GM12892 (cell line): Measurements from ENCODE around the gene ENO4.

Experiments
- DNase-seq: peaks from one replicate; pipeline ENCODE4 v3.0.0; 2011; ENCODE audit not compliant: insufficient read length
- FAIRE-seq: peaks from 2 replicates; lab custom pipeline; 2011; peaks lifted over from hg19 to GRCh38; lab: Jason Lieb, UNC
- POLR2A ChIP-seq: IDR thresholded peaks from 2 replicates; pipeline ENCODE4 v1.6.1; 2011; ENCODE audit warnings: low read depth, low read length, control low read depth
- POLR2AphosphoS5 ChIP-seq: IDR thresholded peaks from 2 replicates; pipeline ENCODE4 v1.6.1; 2011; ENCODE audit warnings: low read depth, low read length, control low read depth
- TAF1 ChIP-seq: IDR thresholded peaks from 2 replicates; pipeline ENCODE4 v1.6.1; 2011; ENCODE audit warnings: low read depth, mild to moderate bottlenecking, control low read depth, low read length, borderline replicate concordance

ENO4 gene

DNA sequence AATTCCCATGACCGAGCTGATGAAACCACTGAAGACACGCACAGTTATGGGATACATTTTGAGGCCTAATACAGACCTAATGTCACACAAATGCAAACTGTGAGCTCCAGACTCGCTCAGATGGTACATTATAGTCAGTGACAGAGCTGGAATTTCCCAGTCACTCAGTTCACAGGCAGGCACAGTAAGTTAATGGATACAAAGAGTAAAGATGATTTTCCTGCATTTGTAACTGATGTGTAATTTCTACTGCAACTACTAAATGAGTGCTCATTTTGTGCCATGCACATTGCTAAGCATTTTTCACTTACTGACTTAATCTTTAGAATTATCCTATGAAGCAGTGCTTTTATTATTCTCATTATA lies 56.5 kb downstream of the ENO4 start:
- no peak for FAIRE-seq
- no peak for TF ChIP-seq POLR2A
- TF ChIP-seq POLR2AphosphoS5 = no peak
- TF ChIP-seq TAF1 = no peak
- DNase-seq = no peak

DNA sequence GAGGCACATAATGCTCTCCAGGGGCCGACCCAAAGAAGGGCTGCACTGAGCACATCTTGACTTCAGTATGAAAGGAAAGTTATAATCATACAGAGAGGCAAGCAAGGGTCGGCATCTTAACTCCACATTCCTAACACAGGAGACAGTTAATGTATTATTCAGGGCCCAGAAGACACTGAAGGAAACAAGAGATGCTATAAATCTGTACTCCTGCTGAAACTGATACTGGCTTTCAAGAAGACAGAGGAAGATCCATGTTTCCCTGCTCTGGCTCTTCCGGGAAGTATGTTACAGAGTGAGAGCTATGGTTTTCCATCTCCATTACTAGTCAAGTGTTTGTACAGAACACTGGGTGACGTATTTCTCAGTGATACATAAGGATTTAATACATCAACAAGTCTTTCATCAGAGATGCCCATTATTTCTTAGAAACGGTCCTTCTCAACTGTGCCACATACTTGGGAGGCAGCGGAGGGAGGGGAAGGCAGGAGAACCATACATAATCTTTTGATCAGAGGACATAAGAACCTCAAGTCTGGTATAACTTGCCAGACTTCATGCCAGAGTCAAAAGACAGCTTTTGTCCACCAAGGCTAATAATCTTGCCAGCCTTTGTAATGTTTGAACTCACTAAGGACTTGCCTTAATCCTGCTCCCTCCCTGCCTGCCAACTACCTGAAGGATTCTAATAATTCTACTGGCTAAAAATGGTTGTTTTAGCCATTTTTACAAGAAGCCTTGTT lies 58.1 kb downstream of the ENO4 start:
- FAIRE-seq = no peak
- no peak for DNase-seq
- no peak for TF ChIP-seq TAF1
- TF ChIP-seq POLR2AphosphoS5 = no peak

DNA sequence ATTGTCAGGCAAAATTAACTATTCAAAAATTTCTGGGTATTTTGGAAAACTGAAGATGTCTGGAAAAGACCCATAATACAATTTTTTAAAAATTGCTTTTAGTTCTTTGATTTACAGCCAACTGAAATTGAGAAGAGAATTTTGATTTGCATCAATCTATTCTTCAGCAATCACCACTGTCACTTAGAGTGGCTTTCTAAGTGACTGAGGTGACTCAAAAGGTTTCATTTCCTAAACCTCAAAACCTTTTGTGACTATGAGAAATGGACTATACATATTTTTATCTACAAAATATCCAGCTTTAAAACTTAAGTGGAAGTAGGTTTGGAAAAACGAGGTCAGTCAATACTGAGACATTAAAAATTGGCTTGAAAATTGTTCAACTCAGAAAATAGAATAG lies 60.0 kb downstream of the ENO4 start:
- DNase-seq = no peak
- TF ChIP-seq TAF1 (no peak), POLR2AphosphoS5 (no peak), POLR2A (no peak)
- no peak for FAIRE-seq

DNA sequence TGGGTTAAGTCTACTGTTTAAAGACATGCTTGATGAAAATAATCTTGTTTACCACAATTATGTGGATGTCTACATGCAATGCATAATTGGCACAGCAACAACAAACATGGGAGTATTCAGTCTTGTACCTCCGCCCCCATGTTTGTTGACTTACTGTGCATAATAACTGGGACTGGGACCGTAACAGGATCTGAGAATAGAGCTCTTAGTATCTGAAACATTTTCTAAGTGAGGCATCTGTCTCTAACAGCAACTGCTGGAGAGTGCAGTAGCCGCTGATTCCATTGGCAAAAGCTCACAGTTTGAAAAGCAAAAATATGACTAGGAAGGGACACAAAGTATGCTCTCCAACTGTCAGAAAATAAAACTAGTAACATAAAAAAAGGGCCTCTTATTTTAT lies 61.6 kb downstream of the ENO4 start:
- TF ChIP-seq POLR2A (no peak), POLR2AphosphoS5 (no peak), TAF1 (no peak)
- no peak for FAIRE-seq
- no peak for DNase-seq

DNA sequence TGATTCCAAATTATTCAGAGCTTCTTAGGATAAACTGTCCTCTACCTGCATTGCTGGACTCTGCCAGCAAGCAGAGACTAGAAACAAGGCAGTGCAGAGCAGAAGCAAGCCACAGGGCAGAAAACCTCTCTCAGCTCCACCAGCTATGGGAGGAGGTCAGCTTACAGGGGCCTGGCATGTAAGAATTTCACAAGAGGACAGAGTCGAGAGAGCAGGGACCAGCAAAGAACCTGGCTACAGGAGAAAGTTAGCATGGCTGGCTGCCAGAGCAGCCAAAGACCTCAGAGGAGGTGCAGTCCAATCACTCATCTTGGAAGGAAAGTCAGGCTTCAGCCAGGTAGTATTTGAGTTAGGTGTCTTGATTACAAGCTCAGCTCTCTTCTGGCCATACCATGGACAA lies 62.9 kb downstream of the ENO4 start:
- FAIRE-seq (no peak), DNase-seq (no peak)
- no peak for TF ChIP-seq POLR2AphosphoS5
- TF ChIP-seq TAF1 = no peak
- no peak for TF ChIP-seq POLR2A

DNA sequence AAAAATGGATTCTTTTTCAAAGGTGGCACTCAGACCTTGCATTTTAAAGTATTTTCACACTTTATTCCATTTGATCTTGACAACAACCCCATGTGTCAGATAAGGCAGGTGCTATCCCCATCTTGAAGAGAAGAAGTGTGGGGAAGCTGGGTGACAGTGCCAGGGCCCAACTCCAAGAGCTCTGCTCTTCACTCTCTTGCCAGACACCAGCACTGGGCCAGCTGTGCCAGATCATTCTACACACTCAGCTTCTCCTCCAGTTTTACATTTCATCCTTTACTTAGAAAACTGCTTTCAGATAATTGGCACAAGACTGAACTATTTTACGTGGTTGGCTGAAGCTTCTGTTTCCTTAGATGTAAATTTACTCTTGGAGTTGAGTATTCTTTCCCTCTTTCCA lies 64.4 kb downstream of the ENO4 start:
- FAIRE-seq = no peak
- DNase-seq = no peak
- TF ChIP-seq POLR2A (no peak), TAF1 (no peak)

DNA sequence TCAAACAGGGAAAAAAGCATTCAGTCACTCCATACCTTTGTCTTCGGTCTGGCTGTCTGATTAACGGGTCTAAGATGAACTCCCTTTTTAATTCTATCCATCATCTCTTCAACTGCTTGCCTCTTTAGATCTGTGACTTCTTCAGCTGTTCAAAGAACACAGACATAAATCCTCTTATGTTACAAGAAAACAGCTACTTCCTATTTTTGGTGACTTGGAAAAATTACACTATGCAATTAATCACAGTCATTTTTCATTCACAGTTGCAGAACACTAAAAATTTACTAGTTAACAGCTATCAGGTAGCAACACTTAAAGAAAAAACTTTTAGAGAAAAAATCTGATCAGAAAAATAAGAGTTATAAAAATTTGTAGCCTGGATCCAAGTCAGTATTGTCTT lies 66.0 kb downstream of the ENO4 start:
- TF ChIP-seq TAF1 = no peak
- DNase-seq (no peak), FAIRE-seq (no peak)

DNA sequence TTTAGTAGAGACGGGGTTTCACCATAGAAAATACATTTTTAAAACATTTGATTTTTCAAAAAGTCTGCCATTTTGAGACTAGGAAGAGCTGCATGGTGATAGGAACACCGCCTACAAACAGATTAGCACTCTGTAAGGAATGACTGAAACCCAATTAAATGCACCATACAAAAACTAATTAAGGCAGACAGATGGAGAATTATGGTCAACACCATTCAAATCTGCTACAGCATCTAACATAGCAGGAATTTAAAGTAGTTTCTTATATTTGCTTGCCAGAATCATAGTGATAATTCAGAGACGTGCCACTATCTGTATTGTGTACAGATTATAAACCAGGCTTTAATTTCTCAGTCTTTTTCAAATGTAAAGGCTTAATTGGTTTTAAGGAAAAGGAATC lies 68.2 kb downstream of the ENO4 start:
- no peak for DNase-seq
- TF ChIP-seq POLR2AphosphoS5 = no peak
- no peak for TF ChIP-seq TAF1
- TF ChIP-seq POLR2A = no peak
- FAIRE-seq = no peak

DNA sequence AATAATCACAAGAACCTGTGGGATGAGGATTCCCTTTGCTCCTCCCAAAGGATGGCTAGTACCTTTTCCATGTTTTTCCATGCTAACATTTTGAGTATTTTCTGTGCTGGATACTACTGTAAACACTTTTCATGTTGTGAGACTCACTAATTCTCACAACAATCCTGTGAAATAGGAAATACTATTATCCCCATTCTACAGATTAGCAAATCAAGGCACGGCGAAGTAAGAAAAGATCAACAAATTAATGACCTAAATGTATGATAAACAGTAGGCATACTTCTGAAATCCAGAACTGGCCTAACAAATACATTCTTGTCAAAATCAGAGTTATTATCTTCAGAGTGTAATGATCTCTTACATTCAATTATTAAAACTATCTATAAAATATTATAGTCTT lies 69.3 kb downstream of the ENO4 start:
- DNase-seq (no peak), FAIRE-seq (no peak)
- TF ChIP-seq POLR2AphosphoS5 = no peak
- no peak for TF ChIP-seq POLR2A
- TF ChIP-seq TAF1 = no peak

DNA sequence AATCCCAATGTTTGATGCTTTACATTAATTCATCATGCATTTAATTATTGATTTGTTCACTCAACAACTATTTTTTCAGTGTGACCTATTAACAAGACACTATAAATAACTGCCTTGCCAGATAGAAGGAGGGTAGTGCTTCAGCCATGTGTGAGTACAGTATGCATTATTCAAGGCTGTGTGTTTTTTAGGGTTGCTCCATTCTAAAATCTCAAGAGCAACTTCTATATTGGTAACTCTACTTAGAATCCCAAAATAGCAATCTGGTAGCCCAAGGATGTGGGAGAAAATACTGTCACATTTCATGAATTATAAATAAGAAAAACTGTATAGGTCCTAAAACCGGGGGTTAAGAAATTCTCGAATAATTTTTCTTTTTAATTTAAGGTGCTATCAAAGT lies 69.9 kb downstream of the ENO4 start:
- no peak for DNase-seq
- TF ChIP-seq TAF1 = no peak
- no peak for TF ChIP-seq POLR2AphosphoS5
- no peak for TF ChIP-seq POLR2A
- no peak for FAIRE-seq

DNA sequence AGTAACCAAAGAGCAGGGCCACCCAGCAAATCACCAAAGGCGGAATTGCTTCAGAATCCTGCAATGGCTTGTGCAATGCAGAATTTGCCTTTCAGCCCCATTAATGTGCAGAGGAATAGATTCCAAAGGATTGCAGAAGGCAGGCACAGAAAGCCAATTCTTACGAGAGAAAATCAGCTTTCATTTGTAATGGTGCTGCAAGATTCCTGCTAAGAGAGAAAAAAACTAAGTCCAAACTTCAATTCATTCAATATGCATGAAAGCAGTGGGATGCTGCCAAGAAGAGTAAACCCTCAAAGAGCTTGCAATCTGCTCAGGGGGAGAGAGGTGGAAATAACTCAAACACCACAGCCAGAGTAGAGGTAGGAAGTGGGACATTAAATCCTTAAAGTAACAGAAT lies 70.4 kb downstream of the ENO4 start:
- FAIRE-seq (no peak), DNase-seq (no peak)
- TF ChIP-seq TAF1 = no peak
- no peak for TF ChIP-seq POLR2A
- no peak for TF ChIP-seq POLR2AphosphoS5

DNA sequence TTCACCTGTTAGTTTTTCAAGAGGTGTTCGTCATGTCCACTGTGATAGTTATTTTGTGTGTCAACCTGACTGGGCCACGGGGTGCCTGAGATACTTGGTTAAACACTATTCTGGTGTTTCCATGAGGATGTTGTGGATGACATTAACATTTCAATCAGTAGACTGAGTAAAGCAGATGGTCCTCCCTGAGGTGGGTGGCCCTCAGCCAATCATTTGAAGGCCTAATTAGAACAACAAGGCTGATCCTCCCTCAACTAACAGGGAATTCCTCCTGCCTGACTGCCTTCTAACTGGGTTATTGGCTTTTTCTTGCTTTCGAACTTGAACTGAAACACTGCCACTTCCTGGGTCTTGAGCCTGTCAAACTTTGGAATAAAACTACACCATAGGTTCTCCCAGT lies 75.8 kb downstream of the ENO4 start:
- no peak for TF ChIP-seq POLR2A
- no peak for TF ChIP-seq TAF1
- no peak for TF ChIP-seq POLR2AphosphoS5
- DNase-seq (no peak), FAIRE-seq (no peak)

DNA sequence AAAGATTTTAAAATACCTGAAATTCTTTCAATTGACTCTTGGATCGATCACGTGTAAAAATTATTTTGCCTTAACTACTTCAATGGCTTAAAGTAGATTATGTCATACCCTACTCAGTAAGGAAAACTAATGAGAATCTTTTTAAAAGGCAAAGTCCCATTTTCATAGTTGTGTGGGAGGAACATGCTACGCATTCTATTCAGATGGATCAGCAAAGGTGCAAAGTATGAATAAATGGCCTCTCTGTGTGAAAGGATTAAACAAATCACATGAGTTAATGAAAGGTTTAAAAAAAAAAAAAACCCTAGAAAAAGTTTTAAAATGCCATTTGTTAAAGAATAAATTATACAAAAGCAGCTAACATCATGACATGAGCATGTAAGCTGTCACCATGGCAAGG lies 77.1 kb downstream of the ENO4 start:
- TF ChIP-seq TAF1 = no peak
- TF ChIP-seq POLR2AphosphoS5 = no peak
- no peak for TF ChIP-seq POLR2A
- DNase-seq (no peak), FAIRE-seq (no peak)

DNA sequence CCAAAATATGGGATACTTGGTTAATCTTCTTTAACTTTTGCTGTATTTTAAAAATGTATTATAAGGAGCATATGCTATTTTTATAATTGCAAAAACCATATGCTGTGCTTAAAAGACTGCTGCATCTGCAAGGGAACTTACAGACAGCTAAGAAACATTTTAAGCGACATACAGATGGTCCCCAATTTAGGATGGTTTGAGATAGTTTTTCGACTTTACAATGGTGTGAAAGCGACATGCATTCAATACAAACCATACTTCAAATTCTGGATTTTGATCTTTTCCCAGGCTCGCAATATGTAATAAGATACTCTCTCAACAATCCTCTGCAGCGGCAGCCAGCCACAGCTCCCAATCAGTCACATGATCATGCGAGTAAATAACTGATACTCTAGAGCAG lies 82.5 kb downstream of the ENO4 start:
- no peak for TF ChIP-seq POLR2AphosphoS5
- no peak for TF ChIP-seq TAF1
- TF ChIP-seq POLR2A = no peak
- no peak for FAIRE-seq
- DNase-seq = no peak
